Panc1 (cell line): ENCODE data around the gene CARM1.

ENCODE experiments used
- POLR2AphosphoS5 ChIP-seq: IDR thresholded peaks from 2 replicates; pipeline ENCODE4 v1.6.1; 2012; ENCODE audit warnings: mild to moderate bottlenecking, low read depth, low read length, moderate library complexity
- SIN3A ChIP-seq: IDR thresholded peaks from 2 replicates; pipeline ENCODE4 v1.6.1; 2012; ENCODE audit warnings: low read depth, mild to moderate bottlenecking, low read length, moderate library complexity, borderline replicate concordance; ENCODE audit not compliant: insufficient read depth
- TCF7L2 ChIP-seq: IDR thresholded peaks from 2 replicates; pipeline ENCODE4 v1.6.1; 2011; ENCODE audit warnings: mild to moderate bottlenecking, low read depth, low read length, inconsistent platforms
- TF ChIP-seq, protein P1 (sequence below): fragments of 450-650 bp; IDR thresholded peaks from 2 replicates; pipeline ENCODE4 v1.5.1; 2017; ENCODE audit warnings: mild to moderate bottlenecking
- TF ChIP-seq, protein P2 (sequence below), 2 experiments: IDR thresholded peaks; 2 replicates each; pipeline ENCODE4 v1.6.1; 2011 to 2012; ENCODE audit warnings: low read depth in 2 of 2, control low read depth in 1 of 2, low read length in 1 of 2, mild to moderate bottlenecking in 1 of 2, moderate library complexity in 1 of 2; ENCODE audit not compliant: insufficient read depth in 1 of 2

DNA sequence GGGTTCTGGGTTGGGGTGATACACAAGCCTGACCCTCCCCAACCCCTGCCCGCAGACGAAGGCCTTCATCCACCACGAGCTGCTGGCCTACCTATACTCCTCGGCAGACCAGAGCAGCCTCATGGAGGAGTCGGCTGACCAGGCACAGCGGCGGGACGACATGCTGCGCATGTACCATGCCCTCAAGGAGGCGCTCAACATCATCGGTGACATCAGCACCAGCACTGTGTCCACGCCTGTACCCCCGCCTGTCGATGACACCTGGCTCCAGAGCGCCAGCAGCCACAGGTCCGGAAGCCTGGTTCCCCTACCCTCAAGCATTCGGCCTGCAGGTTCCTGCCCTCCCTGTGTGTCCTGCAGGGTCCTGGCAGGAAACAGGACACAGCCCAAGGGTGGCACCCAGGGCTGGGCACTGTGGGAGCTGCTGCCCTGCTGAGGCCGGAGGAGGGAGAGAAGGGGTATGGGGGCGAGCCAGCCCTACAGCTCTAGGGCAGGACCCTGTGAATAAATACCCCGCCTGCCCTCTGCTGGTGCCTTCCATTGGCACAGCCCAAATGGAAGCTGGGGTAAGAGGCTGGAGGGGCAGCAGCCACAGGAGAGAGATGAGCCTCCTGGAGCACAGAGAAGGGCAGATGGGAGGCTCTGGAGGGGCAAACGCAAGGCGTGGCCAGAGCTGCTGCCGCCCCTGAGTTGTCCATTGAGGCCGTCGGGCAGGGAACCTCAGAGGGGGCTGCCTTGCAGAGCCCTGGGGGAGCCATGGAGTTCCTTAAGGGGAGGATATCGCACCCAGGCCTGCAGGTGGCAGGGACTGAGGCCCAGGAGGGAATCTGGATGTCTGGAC lies 42.2 kb upstream of the CARM1 start:
- TF ChIP-seq, protein P1, sequence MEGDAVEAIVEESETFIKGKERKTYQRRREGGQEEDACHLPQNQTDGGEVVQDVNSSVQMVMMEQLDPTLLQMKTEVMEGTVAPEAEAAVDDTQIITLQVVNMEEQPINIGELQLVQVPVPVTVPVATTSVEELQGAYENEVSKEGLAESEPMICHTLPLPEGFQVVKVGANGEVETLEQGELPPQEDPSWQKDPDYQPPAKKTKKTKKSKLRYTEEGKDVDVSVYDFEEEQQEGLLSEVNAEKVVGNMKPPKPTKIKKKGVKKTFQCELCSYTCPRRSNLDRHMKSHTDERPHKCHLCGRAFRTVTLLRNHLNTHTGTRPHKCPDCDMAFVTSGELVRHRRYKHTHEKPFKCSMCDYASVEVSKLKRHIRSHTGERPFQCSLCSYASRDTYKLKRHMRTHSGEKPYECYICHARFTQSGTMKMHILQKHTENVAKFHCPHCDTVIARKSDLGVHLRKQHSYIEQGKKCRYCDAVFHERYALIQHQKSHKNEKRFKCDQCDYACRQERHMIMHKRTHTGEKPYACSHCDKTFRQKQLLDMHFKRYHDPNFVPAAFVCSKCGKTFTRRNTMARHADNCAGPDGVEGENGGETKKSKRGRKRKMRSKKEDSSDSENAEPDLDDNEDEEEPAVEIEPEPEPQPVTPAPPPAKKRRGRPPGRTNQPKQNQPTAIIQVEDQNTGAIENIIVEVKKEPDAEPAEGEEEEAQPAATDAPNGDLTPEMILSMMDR: peak; percentile 47; the same call in 1 of the 2 replicates
- TF ChIP-seq POLR2AphosphoS5 (0 out of 2 replicates have a peak, but pooled peaks have one; percentile 7), TCF7L2 (no peak), SIN3A (no peak)
- TF ChIP-seq, protein P2, sequence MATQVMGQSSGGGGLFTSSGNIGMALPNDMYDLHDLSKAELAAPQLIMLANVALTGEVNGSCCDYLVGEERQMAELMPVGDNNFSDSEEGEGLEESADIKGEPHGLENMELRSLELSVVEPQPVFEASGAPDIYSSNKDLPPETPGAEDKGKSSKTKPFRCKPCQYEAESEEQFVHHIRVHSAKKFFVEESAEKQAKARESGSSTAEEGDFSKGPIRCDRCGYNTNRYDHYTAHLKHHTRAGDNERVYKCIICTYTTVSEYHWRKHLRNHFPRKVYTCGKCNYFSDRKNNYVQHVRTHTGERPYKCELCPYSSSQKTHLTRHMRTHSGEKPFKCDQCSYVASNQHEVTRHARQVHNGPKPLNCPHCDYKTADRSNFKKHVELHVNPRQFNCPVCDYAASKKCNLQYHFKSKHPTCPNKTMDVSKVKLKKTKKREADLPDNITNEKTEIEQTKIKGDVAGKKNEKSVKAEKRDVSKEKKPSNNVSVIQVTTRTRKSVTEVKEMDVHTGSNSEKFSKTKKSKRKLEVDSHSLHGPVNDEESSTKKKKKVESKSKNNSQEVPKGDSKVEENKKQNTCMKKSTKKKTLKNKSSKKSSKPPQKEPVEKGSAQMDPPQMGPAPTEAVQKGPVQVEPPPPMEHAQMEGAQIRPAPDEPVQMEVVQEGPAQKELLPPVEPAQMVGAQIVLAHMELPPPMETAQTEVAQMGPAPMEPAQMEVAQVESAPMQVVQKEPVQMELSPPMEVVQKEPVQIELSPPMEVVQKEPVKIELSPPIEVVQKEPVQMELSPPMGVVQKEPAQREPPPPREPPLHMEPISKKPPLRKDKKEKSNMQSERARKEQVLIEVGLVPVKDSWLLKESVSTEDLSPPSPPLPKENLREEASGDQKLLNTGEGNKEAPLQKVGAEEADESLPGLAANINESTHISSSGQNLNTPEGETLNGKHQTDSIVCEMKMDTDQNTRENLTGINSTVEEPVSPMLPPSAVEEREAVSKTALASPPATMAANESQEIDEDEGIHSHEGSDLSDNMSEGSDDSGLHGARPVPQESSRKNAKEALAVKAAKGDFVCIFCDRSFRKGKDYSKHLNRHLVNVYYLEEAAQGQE (IDR thresholded peaks at IDR 0.05; ENCODE audit: insufficient read depth in 1 of 2, low read depth in 2 of 2, low read length in 1 of 2): no peak
